D341Med (cell line): ENCODE measurements around the gene MESD.
A peak's percentile ranks its signal among the peaks of the same experiment; 100 is the strongest.
"Not testable (repeated sequence)": the region's sequence is repeated elsewhere in the genome, so short reads cannot be mapped to it uniquely, and the experiment has no call there.

Source experiments
- DNase-seq: peaks from one replicate; pipeline ENCODE4 v3.0.0; 2012; ENCODE audit warnings: low spot score

MESD gene

DNA sequence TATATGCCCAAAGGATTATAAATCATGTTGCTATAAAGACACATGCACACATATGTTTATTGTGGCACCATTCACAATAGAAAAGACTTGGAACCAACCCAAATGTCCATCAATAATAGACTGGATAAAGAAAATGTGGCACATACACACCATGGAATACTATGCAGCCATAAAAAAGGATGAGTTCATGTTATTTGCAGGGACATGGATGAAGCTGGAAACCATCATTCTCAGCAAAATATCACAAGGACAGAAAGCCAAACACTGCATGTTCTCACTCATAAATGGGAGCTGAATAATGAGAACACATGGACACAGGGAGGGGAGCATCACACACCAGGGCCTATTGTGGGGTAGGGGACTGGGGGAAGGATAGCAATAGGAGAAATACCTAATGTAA lies 24.2 kb downstream of the MESD start:
- DNase-seq = not testable (repeated sequence)

DNA sequence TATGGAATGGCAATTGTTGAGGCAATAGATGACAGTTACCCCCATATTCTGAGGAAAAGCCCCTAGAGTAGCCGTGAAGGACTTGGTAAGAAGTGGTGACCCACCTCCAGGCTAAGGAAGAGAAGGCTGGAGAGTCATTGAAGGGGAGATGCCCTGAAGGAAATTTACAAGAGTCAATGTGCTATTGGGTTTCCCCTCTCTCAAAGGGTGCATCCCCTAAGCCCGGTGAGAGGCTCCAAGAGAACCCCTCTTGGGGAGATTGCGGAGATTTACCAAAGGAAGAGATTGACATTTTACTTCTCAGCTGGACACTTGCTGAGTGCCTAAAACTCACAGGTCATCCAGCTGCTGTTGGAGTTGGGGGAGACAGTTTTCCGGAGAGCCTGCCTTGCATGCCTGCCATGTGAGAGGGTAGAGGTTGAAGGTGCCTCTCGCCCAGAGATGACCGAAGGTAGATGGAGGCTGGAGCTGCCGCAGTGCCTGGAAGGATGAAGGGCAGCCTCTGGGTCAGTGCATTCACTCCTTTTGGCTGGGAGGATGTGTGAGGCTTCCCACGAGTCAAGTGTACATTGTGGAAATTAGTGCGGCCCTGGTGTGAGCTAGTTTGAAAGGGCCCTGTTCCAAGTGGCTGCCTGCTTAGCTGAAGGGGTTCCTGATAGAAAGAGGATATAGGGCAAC lies 30.7 kb downstream of the MESD start:
- DNase-seq = no peak

DNA sequence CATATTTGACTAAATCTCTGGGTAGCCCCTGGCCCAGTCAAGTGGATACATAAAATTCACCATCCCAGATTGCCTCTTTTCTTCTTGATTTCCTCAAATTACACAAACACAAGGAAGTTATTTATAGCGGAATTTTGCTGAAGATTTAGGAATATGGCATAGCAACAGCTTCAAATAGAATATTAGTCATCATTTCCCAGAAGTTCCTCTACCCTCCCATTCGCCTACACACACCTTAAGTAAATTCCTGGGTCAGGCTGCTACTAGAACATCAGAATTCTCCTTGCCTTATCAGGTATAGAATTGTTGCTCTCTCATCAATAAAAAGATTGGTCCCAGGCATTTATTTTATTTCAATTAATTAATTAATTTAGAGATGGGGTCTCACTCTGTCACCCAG lies 31.6 kb downstream of the MESD start:
- no peak for DNase-seq

DNA sequence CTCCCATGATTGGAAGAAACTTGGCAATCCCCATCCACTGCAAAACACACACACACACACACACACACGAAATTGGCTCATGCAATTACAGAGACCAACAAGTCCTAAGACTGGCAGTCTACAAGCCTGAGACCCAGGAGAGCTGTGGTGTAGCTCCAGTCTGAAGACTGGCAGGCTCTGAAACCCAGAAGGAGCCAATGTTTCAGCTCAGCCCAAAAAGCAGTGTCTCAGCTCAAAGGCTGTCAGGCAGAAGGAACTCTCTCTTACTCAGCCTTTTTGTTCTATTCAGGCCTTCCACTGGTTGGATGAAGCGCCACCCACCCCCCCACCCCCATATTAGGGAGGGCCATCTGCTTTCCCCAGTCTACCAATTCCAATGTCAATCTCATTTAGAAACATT lies 32.1 kb downstream of the MESD start:
- no peak for DNase-seq

DNA sequence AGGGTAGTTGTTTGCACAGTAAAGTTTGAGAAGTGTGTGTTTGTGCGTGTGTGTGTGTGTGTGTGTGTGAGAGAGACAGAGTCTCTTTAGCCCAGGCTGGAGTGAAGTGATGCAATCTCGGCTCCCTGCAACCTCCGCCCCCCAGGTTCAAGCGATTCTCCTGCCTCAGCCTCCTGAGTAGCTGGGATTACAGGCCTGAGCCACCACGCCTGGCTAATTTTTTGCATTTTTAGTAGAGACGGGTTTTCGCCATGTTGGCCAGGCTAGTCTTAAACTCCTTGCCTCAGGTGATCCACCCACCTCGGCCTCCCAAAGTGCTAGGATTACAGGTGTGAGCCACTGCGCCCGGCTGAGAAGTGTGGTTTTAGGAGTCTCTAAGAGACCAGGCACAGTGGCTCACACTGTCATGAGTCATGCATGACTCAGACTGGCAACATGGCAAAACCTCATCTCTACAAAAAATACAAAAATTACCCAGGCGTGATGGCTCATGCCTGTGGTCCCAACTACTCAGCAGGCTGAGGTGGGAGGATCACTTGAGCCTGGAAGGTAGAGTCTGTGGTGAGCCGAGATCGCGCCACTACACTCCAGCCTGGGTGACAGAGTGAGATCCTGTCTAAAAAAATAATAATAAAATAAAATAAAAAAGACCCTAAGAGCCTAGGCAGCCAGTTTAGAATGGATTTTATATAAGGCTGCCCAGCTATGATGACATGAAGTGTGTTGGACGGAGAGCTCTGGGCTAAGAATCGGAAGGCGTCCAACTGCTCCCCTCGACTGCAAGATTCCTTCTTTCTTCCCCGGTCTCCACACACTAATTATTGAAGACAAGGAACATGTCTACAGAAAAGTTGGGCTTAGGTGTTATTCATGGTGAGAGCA lies 33.8 kb downstream of the MESD start:
- DNase-seq = not testable (repeated sequence)

DNA sequence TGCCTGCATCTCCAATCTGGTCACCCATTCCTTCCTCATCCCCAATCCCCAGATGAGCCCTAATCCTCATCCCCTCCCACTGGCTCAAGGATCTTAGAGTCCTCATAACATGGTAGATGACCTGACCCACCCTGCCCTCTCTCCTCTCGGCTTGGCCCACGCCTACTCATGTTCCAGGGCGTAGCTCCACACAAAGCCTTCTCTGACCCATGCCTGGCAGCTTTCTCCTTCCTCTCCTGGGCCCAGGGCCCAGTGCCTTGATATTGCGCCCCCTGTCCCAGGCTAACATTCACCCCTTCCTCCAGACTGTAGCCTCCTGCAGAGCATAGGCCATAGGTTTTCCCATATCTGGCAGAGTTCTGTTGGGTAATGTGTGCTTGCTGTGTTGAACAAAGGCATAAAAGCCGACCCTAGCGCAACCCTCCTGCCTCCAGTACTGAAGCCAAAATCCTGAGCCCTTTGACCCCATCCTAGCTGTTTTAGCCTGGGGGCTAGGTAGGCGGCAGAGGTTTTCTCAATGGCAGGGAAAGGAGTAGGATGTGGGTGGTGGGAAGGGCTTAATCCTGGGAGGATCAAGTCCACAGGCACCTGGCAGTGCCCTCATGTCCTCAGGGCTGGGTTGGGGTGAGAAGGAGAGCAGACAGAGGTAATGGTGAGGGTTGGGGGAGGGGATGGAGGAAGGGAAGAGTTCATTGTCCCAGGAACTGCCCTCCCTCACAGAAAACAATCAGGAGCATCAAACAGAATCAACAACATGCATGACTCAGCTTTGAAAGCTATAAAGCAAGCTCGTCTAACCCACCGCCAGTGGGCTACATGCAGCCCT lies 35.5 kb downstream of the MESD start:
- DNase-seq = no peak

DNA sequence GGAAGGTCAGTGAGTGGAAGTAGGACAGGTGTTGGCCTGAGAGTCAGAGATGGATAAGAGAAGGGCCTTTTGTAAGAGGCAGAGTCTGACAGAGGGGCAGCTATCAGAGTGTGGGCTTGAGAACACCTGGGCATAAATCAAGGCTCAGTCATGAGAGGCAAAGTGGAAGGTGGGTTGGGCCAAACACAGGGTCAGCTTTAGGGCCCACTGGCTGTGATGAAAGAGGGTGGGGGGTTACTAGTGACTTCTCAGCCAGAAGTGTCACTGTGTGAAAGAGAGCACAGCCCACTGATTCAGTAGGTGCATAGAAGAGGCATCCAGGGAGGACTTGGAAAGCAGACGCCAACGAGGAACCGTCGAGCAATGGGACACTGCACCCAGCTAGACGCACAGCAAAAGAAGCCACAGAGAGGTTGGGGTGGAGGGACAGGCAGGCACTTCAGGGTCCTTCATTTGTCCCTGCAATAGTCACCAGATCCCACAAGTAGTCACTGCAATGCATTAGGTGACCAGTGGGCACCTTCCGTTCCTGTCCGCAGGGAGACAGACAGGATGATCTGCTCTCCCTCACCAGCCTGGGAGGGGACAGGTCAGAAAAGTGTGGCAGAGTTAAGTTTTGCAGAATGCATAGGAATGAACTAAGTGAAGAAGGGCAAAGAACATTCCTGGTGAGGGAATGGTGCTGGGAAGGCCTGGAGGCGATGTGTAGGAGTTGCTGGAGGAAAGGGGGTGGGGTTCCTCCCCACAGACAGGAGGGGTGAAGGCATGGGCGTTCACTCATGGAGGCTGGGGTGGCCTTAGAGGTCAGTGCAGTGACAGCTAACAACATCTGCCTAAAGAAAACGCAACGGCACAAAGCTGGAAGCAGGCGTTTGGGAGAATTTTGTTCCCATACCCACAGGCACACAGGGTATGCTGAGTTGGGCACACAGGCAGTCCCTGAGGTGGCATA lies 36.3 kb downstream of the MESD start:
- DNase-seq = no peak

DNA sequence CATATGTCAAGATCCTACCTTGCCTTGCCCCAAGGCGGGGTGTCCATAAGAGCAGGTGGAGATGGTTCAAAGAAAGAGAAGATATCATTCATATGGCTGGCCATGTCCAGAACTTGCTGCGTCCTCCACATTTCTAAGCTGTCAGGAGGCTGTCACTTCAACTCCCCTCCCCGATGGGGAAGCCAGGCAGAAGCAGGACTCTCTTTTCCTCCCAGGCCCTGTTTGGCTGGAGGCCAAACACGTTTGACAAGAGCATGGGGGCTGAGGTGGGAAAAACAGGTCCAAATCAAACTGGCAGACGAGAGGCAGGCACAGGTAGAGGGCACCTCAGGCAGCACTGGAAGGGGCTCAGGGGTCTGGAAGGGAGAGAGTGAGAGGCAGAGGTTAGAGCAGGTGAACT lies 37.7 kb downstream of the MESD start:
- DNase-seq = no peak

DNA sequence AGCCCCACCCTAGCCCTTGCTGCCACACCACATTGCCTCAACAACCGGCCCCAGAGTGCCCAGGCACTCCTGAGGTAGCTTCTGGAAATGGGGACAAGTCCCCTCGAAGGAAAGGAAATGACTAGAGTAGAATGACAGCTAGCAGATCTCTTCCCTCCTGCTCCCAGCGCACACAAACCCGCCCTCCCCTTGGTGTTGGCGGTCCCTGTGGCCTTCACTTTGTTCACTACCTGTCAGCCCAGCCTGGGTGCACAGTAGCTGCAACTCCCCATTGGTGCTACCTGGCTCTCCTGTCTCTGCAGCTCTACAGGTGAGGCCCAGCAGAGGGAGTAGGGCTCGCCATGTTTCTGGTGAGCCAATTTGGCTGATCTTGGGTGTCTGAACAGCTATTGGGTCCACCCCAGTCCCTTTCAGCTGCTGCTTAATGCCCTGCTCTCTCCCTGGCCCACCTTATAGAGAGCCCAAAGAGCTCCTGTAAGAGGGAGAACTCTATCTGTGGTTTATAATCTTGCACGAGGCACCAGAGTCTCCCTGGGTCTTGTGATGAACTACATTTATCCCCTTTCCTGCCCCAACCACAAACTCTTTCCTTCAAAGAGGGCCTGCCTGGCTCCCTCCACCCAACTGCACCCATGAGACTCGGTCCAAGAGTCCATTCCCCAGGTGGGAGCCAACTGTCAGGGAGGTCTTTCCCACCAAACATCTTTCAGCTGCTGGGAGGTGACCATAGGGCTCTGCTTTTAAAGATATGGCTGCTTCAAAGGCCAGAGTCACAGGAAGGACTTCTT lies 39.1 kb downstream of the MESD start:
- DNase-seq = no peak

DNA sequence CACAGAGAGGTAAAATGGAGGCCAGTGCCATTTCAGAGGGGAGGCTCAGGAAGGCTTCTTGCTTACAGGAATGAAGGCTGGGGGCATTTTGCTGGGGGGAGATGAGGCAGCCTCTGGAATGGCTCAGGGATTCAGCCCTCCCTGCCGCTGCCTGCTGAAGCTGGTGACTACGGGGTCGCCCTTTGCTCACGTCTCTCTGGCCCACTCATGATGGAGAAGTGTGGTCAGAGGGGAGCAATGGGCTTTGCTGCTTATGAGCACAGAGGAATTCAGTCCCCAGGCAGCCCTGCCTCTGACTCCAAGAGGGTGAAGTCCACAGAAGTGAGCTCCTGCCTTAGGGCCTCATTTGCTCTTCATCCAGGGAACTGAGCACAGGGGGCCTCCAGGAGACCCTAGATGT lies 39.9 kb downstream of the MESD start:
- no peak for DNase-seq

DNA sequence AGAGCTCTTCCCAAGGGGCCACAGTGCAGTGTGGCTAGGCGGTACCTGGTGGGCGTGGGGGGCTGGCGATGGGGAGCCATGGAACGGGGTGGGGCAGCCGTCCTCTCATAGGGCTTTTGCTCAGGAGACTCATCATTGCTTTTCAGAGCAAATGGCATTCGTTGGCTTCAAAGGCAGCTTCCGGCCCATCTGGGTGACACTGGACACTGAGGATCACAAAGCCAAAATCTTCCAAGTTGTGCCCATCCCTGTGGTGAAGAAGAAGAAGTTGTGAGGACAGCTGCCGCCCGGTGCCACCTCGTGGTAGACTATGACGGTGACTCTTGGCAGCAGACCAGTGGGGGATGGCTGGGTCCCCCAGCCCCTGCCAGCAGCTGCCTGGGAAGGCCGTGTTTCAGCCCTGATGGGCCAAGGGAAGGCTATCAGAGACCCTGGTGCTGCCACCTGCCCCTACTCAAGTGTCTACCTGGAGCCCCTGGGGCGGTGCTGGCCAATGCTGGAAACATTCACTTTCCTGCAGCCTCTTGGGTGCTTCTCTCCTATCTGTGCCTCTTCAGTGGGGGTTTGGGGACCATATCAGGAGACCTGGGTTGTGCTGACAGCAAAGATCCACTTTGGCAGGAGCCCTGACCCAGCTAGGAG lies 40.8 kb downstream of the MESD start:
- DNase-seq = peak; percentile 19

DNA sequence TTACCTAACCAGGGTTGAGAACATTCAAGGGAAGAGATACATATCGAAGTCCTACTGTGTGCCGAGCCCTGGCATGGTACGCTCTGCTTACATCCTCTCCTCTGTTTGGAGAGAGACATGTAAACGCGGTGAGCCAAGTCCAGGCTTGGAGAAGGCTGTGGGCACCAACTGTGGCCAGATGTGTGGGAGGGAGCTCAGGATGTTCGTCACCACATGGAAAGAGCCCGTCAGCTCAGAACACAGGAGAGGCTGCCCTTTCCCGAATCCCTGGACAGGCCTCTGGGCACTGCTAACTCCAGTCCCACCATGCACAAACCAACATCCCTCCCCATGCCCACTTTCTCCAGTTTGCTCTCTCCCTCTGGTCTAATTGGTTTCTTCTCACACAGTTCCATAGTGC lies 43.0 kb downstream of the MESD start:
- no peak for DNase-seq

DNA sequence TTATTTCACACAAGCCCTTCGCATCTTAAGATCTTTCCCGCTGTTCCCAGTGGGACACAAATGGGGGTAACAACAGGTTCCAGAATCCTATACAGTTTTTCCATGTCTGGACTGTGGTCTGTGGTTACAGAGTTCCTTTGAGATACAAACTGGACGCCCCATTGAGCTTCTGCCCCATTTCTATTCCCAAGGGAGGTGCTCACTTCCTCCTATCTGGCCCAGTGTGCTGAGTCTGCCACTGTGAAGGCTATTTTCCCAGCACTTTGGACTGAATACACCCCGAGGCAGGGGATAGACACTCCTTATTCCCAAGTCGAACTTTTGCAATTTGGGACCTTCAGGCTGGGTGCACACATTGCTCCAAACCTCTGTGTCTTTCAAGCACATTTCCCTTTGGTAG lies 44.0 kb downstream of the MESD start:
- no peak for DNase-seq

DNA sequence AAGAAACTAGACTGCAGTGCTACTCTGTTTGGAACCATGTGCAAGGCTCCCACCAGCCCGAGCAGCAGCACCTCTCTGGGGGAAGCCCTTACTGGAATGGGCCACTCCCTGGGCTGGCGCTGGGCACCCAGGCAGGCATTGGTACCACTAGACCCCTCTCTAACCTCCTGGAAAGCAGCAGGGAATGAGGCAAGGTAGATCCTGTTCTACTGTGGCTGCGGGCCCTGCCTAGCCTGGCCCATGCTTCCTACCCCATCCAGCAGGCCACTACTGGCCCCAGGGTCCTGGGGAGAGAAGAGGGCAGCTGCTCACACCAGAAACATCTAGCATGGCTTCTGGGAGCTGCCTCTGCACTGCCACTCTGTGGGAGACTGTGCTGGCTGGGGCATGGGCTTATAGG lies 44.8 kb downstream of the MESD start:
- no peak for DNase-seq

DNA sequence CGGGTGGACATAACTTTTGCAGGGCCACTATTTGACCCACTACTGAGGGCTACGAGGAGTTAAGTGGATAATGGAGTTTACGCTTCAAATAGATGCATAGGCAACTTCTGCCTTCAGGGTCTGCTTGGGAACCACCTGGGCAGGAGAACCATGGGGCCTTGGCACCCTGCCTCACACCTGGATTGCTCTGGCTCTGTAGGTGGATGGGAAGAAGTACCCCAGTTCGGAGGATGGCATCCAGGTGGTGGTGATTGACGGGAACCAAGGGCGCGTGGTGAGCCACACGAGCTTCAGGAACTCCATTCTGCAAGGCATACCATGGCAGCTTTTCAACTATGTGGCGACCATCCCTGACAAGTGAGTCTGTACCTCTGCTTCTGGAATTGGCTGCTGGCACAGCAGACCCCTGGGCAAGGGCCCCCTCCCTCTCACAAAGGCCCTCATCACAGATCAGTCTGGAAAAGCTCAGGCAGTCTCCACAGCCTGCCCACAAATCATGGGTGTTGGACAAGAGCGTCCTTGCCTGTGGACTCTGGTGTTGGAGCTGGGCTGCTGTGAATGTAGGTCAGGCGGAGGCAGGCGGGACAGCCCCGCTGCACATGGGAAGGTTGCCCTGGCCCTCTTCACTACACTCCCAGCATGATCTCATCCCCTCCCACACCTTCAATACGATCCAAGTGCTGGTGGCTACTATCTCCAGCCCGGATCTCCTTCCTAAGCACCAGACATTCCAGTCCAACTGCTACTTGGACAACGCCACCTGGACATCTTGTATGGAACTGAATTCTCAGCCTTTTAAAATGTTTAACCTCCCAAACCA lies 46.7 kb downstream of the MESD start:
- DNase-seq = no peak

DNA sequence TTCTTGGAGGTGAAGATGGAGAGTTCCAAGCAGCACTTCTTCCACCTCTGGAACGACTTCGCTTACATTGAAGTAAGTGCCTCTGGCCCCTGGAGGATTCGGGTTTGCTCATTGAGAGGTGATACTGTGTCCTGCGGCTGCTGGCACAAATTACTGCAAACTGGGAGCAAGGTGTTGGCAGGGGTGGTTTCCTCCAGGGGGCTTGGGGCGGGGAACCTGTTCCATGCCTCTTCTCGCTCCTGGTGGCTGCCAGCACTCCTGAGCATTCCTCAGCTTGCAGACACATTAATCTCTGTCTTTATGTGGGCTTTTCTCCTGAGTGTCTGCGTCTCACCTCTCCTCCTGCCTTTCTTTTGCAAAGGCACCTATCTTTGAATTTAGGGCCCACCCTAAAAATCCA lies 47.4 kb downstream of the MESD start:
- no peak for DNase-seq

DNA sequence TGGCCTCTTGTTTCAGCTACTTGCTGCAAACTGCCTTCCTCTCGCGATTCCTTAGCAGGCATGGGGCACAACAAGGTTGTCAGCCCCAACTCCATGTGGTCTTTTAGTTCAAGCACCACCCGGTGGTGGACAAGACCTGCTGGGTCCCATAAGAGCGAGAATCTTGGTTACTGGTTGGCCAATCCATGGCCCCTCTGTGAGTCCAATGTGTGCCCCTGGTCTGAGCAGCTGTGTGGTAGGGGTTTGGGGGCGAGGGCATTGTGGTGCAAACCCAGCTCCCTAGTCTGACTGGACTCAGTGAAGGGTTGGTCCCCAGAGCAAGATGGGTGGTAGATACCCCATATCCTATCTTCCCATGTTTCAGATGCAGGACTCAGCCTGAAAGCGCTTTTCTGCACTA lies 48.8 kb downstream of the MESD start:
- no peak for DNase-seq

DNA sequence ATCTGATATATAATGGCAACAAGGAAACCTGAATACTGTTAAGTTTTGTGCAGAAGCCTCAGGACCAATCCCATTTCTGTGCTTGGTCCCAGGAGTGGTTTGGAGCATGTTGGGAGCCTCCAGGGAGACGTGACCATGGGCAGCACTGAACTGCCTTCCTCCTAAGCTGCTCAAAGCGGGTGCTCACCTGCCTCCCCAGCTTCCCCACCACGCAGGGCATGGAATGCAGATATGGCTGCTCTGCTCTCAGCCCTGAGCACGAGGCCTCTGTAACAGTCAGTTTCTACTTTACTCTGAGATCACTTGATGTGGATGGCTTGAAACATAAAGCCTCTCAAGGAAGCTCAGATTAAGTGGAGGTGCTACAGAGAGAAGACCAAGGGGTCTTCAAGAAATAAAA lies 49.3 kb downstream of the MESD start:
- no peak for DNase-seq

DNA sequence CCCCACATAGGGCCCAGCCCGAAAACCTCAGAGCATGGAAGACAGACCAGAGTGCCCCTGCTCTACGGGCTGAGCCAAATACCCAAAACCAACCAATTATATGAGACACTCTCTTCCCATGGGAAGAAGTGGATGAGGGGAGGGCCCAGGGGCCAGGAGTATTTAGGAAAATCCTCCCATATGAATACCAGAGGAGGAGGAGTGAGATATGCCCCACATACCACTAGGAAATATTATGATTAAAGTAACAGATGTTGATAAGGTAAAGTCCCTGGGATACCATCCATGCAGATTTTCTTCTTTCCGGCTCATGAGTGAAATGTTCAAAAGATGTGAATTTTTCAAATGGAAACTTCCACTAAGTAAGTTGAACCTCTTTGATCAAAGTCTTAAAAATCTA lies 50.4 kb downstream of the MESD start:
- no peak for DNase-seq
